ENCODE measurements around the gene IL3.

DNA sequence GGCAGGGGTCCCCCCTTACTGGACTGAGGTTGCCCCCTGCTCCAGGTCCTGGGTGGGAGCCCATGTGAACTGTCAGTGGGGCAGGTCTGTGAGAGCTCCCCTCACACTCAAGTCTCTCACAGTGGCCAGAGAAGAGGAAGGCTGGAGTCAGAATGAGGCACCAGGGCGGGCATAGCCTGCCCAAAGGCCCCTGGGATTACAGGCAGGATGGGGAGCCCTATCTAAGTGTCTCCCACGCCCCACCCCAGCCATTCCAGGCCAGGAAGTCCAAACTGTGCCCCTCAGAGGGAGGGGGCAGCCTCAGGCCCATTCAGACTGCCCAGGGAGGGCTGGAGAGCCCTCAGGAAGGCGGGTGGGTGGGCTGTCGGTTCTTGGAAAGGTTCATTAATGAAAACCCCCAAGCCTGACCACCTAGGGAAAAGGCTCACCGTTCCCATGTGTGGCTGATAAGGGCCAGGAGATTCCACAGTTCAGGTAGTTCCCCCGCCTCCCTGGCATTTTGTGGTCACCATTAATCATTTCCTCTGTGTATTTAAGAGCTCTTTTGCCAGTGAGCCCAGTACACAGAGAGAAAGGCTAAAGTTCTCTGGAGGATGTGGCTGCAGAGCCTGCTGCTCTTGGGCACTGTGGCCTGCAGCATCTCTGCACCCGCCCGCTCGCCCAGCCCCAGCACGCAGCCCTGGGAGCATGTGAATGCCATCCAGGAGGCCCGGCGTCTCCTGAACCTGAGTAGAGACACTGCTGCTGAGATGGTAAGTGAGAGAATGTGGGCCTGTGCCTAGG lies 13.0 kb downstream of the IL3 start, which contains the start of gene CSF2:
- TF ChIP-seq, protein P1, sequence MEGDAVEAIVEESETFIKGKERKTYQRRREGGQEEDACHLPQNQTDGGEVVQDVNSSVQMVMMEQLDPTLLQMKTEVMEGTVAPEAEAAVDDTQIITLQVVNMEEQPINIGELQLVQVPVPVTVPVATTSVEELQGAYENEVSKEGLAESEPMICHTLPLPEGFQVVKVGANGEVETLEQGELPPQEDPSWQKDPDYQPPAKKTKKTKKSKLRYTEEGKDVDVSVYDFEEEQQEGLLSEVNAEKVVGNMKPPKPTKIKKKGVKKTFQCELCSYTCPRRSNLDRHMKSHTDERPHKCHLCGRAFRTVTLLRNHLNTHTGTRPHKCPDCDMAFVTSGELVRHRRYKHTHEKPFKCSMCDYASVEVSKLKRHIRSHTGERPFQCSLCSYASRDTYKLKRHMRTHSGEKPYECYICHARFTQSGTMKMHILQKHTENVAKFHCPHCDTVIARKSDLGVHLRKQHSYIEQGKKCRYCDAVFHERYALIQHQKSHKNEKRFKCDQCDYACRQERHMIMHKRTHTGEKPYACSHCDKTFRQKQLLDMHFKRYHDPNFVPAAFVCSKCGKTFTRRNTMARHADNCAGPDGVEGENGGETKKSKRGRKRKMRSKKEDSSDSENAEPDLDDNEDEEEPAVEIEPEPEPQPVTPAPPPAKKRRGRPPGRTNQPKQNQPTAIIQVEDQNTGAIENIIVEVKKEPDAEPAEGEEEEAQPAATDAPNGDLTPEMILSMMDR (IDR thresholded peaks at IDR 0.05): no peak
- no peak for TF ChIP-seq POLR2A (IDR thresholded peaks at IDR 0.05)
